RCC 7860 (cell line): Measurements from ENCODE around the gene PPP1R12C.
"Not testable (repeated sequence)": the region's sequence is repeated elsewhere in the genome, so short reads cannot be mapped to it uniquely, and the experiment has no call there.

ENCODE experiments used
- DNase-seq: peaks from one replicate; pipeline ENCODE4 v3.0.0-alpha.2; 2015; ENCODE audit warnings: low spot score
- FAIRE-seq: peaks from 2 replicates; lab custom pipeline; 2012; peaks lifted over from hg19 to GRCh38; lab: Jason Lieb, UNC

The PPP1R12C gene

GRCh38 chr19:55079400-55080038 is 37.9 kb downstream of the PPP1R12C start:
- no peak for FAIRE-seq

GRCh38 chr19:55078996-55079395 is 38.4 kb downstream of the PPP1R12C start:
- DNase-seq (no peak), FAIRE-seq (no peak)

More at GRCh38 chr19:55079400-55080038, 37.9 kb downstream of the PPP1R12C start:
- DNase-seq, result no peak

- DNase-seq (no peak), FAIRE-seq (no peak)
These were observed 40.3 kb downstream of the PPP1R12C start for GRCh38 chr19:55077106-55077505.

GRCh38 chr19:55076321-55076720 is 41.1 kb downstream of the PPP1R12C start:
- no peak for DNase-seq
- no peak for FAIRE-seq

GRCh38 chr19:55075371-55075998 is 42.0 kb downstream of the PPP1R12C start, which contains the start of gene EPS8L1:
Gene EPS8L1 (plus strand): TSS chr19:55075869. CDS start chr19:55076445, 576 bp downstream.
- FAIRE-seq, result no peak
- DNase-seq, result no peak

GRCh38 chr19:55071913-55072312 is 45.5 kb downstream of the PPP1R12C start:
- FAIRE-seq (no peak), DNase-seq (no peak)

GRCh38 chr19:55071129-55071502 is 46.3 kb downstream of the PPP1R12C start:
- no peak for FAIRE-seq
- DNase-seq, result peak; percentile 65

- DNase-seq (no peak), FAIRE-seq (no peak)
These were observed 46.8 kb downstream of the PPP1R12C start for GRCh38 chr19:55070466-55071128.

GRCh38 chr19:55069865-55070197 is 47.6 kb downstream of the PPP1R12C start:
- DNase-seq, result no peak
- FAIRE-seq, result no peak

- FAIRE-seq (no peak), DNase-seq (no peak)
These were observed 48.2 kb downstream of the PPP1R12C start for GRCh38 chr19:55068950-55069864.

- DNase-seq, result no peak
- no peak for FAIRE-seq
These were observed 49.6 kb downstream of the PPP1R12C start for GRCh38 chr19:55067869-55068268.

- no peak for DNase-seq
These were observed 51.2 kb downstream of the PPP1R12C start for GRCh38 chr19:55066107-55066709.

GRCh38 chr19:55065516-55065915 is 51.9 kb downstream of the PPP1R12C start:
- DNase-seq, FAIRE-seq: not testable (repeated sequence)

More at GRCh38 chr19:55066107-55066709, 51.2 kb downstream of the PPP1R12C start:
- FAIRE-seq, result no peak

- DNase-seq, result no peak
- FAIRE-seq, result no peak
These were observed 54.0 kb downstream of the PPP1R12C start for GRCh38 chr19:55063492-55063843.

- FAIRE-seq (no peak), DNase-seq (peak; percentile 88)
These were observed 54.5 kb downstream of the PPP1R12C start, which contains the start of gene RDH13 for GRCh38 chr19:55062735-55063491. Gene RDH13 (minus strand): TSS chr19:55063148. CDS start chr19:55063032, 116 bp downstream.

- DNase-seq, FAIRE-seq: not testable (repeated sequence)
These were observed 57.1 kb downstream of the PPP1R12C start for GRCh38 chr19:55060287-55060686.

- FAIRE-seq, result no peak
- no peak for DNase-seq
These were observed 58.4 kb downstream of the PPP1R12C start for GRCh38 chr19:55058781-55059610.

GRCh38 chr19:55056827-55057226 is 60.6 kb downstream of the PPP1R12C start:
- no peak for DNase-seq
- FAIRE-seq, result no peak

- FAIRE-seq (no peak), DNase-seq (no peak)
These were observed 63.7 kb downstream of the PPP1R12C start for GRCh38 chr19:55053735-55054134.
